Activated T-helper 9 cell treated with anti-CD3 and anti-CD28 coated beads, Interleukin-2, amount 50 U/mL, for 16 hours (primary cell): ENCODE measurements around the gene SCGB2B2.
"Not testable (repeated sequence)": the region's sequence is repeated elsewhere in the genome, so short reads cannot be mapped to it uniquely, and the experiment has no call there.

Experiments used
- DNase-seq: peaks from one replicate; pipeline ENCODE4 v3.0.0-alpha.2; 2020; ENCODE audit warnings: low read depth

SCGB2B2 gene, protein sequence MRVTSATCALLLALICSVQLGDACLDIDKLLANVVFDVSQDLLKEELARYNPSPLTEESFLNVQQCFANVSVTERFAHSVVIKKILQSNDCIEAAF

GRCh38 chr19:34676697-34677385 is at the start of gene SCGB2B2:
TSS of gene SCGB2B2 (minus strand) at chr19:34677159. CDS start at chr19:34594563, 82,596 bp downstream.
- DNase-seq: peak; percentile 68

DNA sequence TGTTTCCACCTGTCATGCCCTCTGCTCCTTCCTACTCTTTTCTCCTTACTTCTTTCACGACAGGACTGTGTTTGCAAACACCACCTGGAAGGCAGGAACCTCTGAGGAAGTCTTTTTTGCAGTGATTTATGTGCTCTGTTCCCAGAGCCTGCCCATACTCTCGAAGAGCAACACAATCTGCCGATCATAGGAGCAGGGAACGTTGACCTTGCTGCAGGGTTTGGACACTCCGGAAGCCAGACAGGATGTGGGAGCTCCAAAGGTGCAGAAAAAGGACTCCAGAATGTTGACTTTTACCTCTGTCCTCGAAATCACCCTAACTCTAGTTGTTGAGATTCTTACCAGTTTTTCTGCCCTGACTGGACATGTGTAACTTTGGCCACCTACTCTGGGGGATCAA is 48.4 kb upstream of the SCGB2B2 start:
- DNase-seq: no peak

- no peak for DNase-seq
These were observed 45.4 kb upstream of the SCGB2B2 start for GRCh38 chr19:34722353-34722752.

DNA sequence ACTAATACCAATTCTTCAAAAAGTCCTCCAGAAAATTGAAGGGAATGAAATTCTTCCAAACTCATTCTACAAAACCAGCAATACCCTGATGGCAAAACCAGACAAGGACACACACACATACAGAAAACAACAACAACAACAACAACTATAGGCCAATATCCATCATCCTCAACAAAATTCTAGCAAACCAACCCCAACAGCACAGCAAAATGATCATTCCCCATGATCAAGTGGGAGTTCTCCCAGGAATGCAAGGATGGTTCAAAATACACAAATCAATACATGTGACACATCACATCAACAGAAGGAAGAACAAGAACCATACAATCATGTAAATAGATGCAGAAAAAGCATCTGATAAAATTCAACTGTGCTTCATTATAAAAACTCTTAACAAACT is 38.4 kb upstream of the SCGB2B2 start:
- no peak for DNase-seq

GRCh38 chr19:34713262-34713637 is 36.3 kb upstream of the SCGB2B2 start:
- no peak for DNase-seq

DNA sequence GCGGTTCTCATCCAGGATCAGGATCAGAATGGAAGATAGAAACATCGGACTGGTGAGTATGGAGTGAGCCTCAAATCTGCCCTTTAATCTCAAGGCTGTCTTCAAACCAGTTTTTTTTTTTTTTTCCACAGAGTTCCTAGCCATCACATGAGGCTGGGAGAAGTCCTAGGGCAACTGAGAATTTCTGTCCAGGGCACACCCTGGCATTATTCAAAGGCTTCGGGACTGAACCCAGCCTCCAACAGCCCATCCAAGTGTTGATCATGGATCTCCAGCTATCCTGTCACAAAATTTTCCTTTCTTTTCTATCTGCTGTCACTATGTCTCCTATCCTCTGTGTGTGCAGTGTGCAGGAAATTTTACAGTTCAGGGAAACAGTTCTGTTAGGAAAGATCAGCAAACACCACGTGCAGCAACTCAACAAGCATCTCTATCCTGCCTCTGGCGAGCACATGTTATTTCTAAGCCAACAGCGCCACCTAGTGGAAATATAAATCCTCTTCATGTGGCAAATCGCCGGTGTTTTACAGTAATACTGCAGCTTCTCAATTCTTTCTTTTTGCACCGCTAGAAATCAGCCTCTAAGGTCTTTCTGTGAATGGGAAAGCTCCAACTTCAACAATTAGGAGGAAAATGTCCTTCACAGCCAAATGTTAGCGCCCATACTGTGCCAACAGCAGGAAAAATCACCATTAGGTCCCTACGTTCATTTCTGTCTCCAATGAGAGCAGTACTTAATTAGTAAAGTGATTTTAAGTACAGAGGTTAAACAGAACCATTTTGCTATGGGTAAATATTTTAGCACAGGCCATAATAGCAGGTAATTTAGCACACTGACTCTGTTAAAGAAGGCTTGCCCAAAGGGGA is 35.7 kb upstream of the SCGB2B2 start:
- no peak for DNase-seq

DNA sequence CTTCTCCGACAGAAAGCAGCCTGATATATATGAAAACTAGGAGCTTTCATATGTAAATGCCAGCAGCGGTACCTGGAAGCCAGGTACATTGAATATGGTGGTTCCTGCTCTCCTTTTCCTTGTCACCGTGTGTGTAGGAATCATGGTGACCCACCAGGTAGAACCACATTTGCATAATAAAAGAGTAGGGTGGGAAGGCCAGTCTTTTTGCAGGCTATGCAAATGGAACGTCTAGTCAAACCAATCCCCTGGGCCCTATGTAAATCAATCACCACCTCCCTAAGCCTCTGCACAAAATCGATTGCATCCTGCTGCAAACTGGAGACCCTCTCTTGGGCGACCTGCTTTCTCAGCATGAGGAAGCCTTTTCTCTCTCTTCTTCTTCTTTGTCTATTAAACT is 34.9 kb upstream of the SCGB2B2 start:
- no peak for DNase-seq

DNA sequence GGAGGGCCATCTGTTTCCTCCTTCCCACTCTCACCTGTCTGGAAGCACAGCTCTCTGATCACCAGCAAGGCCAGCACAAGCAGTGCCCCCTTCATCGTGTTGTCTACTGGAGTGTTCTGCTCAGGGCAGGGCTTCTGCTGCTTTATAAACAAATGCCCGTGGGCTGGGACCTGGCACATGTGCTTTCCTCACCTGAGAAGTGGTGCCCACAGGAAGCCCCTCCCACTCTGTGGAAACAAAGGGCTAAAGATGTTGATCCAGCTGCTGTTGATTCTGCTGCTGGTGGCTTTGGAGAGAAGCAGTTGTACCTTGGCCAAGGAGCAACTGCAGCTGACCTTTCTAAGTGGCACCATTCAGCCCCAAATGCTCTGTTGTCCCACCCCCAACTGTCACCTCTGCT is 30.7 kb upstream of the SCGB2B2 start:
- DNase-seq: no peak

- DNase-seq: no peak
These were observed 15.6 kb upstream of the SCGB2B2 start for GRCh38 chr19:34692549-34692948.

DNA sequence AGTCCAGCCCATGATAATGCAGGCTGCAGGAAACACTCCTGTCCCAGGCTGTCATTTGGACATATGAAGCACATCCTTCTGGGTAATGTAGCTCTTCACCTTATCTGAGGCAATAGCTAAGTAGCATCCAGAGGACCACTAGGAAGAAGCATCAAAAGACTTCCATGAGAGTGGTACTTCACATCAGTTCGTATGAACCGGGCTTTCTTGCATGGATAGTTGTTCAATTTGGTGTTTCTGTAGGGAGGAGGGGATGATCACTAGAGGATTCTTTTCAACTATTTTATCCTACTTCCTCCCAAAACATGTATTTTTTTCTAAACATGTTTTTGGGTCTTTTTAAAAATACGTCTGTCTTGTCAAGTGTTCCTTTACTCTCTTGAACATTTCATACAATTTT is 13.4 kb upstream of the SCGB2B2 start:
- no peak for DNase-seq

DNA sequence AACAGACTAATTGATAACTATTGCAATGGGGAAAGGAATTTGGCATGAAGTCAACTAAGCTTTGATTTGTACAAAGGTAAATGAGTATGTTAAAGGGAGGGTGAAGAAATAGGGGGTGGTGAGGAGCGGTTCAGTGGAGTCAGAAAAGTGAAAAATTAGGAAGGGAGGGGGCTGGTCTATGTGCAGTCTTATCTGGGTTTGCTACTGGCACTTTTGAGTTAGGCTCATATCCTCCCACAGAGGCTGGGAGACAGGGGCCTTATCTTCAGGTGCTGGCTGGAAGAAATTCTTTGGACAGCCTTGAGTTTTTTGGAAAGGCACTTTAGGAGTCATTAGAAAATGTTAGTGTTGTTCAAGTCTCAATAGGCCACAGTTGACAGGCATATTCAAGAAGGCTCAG is 11.6 kb upstream of the SCGB2B2 start:
- no peak for DNase-seq

DNA sequence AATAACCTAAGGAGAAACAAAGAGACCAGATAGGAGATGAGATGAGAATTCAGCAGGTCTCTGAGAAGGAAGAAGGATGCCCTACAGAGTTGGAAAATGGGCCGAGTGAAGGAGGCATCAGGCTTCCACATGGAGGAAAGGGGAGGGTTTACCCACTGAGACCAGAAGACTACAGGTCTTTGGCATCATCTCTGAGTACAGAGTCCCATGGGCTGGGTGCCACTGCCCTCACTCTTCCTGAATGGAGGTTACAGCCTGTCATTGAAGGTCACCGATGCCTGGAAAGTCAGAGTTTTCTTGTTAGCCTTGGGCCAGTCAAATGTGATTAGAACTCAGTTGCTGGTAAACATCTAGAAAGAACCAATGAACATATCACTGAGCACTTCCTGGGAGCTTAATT is 10.4 kb upstream of the SCGB2B2 start:
- DNase-seq: no peak

DNA sequence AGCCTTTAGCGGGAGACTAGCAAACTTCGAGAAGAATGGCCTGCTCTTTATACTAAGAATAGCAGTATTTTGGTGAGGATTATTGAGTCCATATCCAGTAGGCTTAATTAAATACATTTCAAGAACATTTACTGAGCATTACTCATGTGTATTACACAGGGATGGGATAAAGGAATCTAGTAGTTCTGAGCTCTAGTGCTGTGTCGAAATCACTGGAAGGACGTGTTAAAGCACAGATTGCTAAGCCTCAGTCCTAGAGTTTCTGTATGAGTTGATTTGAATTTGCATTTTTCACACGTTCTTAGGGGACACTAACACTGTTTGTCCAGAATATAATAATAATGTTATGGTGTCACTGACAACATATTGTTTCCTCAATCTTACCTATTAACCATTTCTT is 9.5 kb upstream of the SCGB2B2 start:
- no peak for DNase-seq

DNA sequence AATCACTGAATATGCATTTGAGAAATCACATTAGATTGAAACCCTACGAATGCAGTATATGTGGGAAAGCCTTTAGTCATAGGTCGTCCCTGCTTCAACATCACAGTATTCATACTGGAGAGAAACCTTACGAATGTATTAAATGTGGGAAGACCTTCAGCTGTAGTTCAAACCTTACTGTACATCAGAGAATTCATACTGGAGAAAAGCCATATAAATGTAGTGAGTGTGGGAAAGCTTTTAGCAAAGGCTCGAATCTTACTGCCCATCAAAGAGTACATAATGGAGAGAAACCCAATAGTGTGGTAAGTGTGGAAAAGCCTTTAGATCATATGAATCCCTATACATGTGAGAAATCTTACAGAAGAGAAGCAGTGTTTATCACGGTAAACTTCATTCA is 8.3 kb upstream of the SCGB2B2 start:
- not testable (repeated sequence) for DNase-seq

GRCh38 chr19:34681478-34681877 is 4.5 kb upstream of the SCGB2B2 start:
- no peak for DNase-seq

- DNase-seq: no peak
These were observed 1.5 kb upstream of the SCGB2B2 start for GRCh38 chr19:34678421-34678820.

GRCh38 chr19:34678085-34678412 is 1.1 kb upstream of the SCGB2B2 start:
- no peak for DNase-seq

DNA sequence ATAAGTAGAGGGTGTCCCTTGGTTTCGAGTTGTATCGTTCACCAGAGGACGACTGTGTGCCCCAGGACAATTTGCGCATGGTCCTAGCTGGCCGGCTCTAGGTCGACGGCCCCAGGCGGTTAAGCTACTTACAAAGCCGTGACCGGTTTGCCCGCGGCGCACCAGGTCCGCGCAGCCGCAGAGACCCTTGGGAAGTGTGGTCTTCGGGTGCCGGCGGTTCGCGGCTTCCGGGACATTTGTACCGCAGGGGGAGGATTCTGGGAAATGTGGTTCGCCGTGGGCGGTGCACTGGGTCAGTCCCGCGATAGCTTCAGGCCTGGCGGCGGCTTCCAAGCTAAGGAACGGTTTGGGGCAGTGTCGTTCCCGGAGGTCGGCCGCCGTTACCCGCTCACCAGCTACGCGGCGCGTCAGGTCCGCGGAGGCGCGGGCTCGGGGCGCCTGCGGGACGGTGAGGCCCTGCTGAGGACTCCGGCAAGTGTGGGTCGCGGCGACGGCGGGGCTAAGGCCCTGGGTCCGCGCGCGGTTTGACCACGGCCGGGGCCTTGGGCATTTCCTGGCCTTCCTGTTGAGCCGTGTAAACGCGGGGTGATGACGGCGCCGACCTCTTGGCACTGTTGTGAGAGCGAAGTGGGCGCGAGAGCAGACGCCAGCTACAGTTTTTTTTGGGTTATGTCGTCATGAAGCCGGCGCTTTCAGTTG is 576 bp upstream of the SCGB2B2 start, which contains the start of gene ZNF302:
Gene ZNF302, plus strand, starts transcription at position 293 of the 699 bp plus-strand sequence. CDS start 1,127 bp downstream, outside the sequence.
- peak; percentile 94 for DNase-seq

- no peak for DNase-seq
These were observed 1.0 kb downstream of the SCGB2B2 start for GRCh38 chr19:34675919-34676318.

DNA sequence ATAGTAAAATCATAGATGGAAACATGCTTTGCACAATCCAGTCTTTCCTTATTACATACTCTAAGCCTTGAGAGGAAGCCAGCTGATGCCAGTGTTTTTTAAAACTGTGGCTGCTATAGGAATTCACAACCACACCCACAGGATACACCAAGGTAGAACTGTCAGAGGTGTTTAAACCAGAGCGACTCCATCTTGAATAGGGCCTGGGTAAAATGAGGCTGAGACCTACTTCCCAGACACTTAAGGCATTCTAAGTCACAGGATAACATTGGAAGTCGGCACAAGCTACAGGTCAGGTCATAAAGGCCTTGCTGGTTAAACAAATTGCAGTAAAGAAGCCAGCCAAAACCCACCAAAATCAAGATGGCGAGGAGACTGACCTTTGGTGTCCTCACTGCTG is 1.7 kb downstream of the SCGB2B2 start:
- DNase-seq: no peak

- DNase-seq: no peak
These were observed 3.4 kb downstream of the SCGB2B2 start for GRCh38 chr19:34673590-34673989.

DNA sequence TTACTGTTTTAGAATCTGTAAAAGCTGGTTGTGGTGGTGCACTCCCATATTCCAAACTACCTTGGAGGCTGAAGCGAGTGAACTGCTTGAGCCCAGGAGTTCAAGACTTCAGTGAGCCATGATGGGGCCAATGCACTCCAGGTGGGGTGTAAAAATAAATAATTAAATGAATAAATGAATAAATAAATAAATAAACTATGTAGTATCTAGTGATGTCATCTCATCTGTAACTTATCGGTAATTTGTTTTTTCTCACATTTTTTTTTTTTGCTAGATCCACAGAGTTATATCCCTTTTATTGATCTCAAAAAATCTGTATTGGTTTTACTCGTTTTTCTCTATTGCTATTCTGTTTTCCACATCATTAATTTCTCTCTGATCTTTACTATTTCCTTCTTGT is 5.0 kb downstream of the SCGB2B2 start:
- no peak for DNase-seq

DNA sequence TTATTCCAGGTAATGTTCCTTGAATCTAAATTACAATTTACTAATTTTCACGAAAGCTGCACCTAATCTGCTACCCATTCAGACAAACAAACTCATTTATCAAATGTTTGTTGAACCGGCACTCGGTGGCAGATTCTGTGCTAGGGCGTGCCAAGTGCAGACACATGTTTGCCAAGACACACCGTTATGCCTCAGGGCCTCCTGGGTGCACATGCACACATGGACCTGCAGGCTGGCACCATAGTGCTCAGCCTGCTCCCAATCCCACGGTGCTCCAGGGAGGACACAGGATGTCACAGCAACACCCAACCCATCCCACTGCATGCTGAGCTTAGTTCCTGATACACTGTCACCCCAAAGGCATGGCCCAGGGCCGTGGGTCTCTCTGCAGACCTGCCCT is 7.7 kb downstream of the SCGB2B2 start:
- no peak for DNase-seq
